Natural killer cell treated with Interleukin-12 subunit alpha and Interleukin-12 subunit beta and Interleukin-15 and Interleukin-18, amount 100 ng/mL, for 72 hours (primary cell): ENCODE measurements around the gene GOLGA1. TPM values are rescaled to one million over a fixed set of nuclear protein-coding genes. Genes with fewer than 3 reads are reported as not detected.
"Not testable (repeated sequence)": the region's sequence is repeated elsewhere in the genome, so short reads cannot be mapped to it uniquely, and the experiment has no call there.

Experiments used
- ATAC-seq, 2 donors: fragments of 150-1000 bp; cut with Tn5 transposase in 1 of 2; sonication (Bioruptor Pico), chemical (Tn5 transposase) in 1 of 2; 2 replicates each; pipeline ENCODE4 v1.10.0; 2021
- DNase-seq: peaks from one replicate; pipeline ENCODE4 v3.0.0; 2022; ENCODE audit warnings: low spot score
- H3K27ac Mint-ChIP-seq, 2 donors: 1 replicate in 1 of 2; 2 replicates in 1 of 2; pipeline ENCODE4 v1.8.0; 2022; ENCODE audit warnings: mixed read lengths in 2 of 2, mild to moderate bottlenecking in 1 of 2, moderate library complexity in 1 of 2
- H3K27me3 Mint-ChIP-seq, 2 donors: 1 replicate in 1 of 2; 2 replicates in 1 of 2; pipeline ENCODE4 v1.8.0; 2022; ENCODE audit warnings: mixed read lengths in 2 of 2
- H3K36me3 Mint-ChIP-seq: one replicate; pipeline ENCODE4 v1.8.0; 2022; ENCODE audit warnings: mixed read lengths
- H3K4me1 Mint-ChIP-seq, 2 donors: 1 replicate in 1 of 2; 2 replicates in 1 of 2; pipeline ENCODE4 v1.8.0; 2022; ENCODE audit warnings: low read depth in 2 of 2, mixed read lengths in 2 of 2, mild to moderate bottlenecking in 1 of 2
- H3K4me3 Mint-ChIP-seq: one replicate; pipeline ENCODE4 v1.8.0; 2022; ENCODE audit warnings: mixed read lengths
- H3K9me3 Mint-ChIP-seq: 2 replicates; pipeline ENCODE4 v1.8.0; 2022; ENCODE audit warnings: mixed read lengths
- total RNA-seq, 2 donors: library from RNA; stranded (reverse); gene quantifications; one replicate each; pipeline ENCODE4 v1.2.3, GENCODE V29; 2022

The GOLGA1 gene
- total RNA-seq, 2 donors from 2014 or later, result 22.1 to 22.6 TPM

DNA sequence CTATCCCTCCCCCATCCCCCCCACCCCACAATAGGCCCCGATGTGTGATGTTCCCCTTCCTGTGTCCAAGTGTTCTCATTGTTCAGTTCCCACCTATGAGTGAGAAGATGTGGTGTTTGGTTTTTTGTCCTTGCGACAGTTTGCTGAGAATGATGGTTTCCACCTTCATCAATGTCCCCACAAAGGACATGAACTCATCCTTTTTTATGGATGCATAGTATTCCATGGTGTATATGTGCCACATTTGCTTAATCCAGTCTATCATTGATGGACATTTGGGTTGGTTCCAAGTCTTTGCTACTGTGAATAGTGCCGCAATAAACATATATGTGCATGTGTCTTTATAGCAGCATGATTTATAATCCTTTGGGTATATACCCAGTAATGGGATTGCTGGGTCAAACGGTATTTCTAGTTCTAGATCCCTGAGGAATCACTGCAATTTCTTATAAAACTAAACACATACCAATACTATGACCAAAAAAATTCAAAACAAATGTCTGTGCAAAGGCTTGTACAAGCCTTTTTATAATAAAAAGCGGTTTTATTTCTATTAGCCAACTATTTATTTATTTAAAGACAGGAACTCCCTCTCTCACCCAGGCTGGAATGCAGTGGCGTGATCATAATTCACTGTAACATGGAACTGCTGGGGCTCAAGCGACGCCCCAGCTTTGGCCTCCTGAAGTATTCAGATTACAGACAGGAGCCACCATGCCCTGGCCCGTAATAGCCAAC, 19.0 kb upstream of the GOLGA1 start:
- H3K9me3 Mint-ChIP-seq, H3K4me3 Mint-ChIP-seq, H3K4me1 Mint-ChIP-seq, ATAC-seq, H3K27ac Mint-ChIP-seq, DNase-seq, H3K36me3 Mint-ChIP-seq, H3K27me3 Mint-ChIP-seq: not testable (repeated sequence)

DNA sequence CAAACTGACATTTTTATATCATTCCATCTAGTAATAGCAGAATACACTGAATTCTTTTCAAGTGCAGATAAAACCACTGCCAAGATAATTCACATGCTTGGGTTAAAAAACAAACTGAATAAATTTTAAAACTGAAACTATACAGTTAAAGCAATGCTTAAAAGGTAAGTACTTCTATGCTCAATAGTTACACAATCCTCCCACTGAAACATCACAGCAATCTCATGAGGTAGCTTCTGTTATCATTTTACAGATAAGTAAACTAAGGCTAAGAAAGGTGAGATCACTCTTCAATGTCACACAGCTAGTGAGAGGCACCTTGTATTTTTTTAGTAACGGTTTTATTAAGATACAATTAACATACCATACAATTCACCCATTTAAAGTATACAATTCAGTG, 13.4 kb upstream of the GOLGA1 start:
- no peak for ATAC-seq
- Mint-ChIP-seq H3K4me3 (no peak overlapping the region), H3K27ac (no peak overlapping the region), H3K27me3 (no peaks in the 10 kb centered on the region), H3K36me3 (no peaks in the 10 kb centered on the region), H3K9me3 (no peaks in the 10 kb centered on the region), H3K4me1 (no peaks in the 10 kb centered on the region)
- no peak for DNase-seq

DNA sequence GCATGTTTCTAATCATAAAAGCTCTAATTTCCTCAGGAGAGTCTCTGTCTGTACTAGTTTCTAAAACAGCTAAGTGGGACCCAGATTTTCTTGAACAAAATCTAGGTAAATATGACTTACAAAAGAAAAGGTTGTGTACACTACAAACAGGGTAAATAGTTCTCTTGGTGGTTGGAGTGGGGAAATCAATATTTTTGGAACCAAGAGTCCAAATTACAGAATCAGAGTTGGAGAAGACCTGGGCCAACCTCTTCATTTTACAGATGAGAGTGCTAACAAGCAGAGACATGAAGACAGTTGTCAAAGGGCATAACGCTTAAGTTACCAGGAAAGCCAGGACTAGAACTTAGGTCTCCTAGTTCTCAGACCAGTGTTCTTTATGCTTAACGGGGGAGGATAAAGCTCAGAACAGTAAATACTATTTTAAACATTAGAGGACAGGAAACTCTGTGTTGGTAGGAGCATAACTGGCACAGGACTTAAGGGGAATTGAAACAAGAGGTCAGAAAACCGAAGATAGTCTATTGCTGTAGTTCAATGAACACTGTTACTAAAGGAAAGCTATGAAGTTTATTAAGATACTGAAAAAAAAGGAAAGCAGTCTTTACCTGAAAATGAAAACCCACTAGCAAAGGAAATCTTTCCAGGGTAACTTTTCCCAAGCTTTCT, 9.3 kb upstream of the GOLGA1 start:
- ATAC-seq (no peak), DNase-seq (no peak)
- no peaks in the 10 kb centered on the region for H3K4me1 Mint-ChIP-seq
- no peaks in the 10 kb centered on the region for H3K36me3 Mint-ChIP-seq
- H3K9me3 Mint-ChIP-seq, result no peaks in the 10 kb centered on the region
- no peak overlapping the region for H3K4me3 Mint-ChIP-seq
- H3K27ac Mint-ChIP-seq, result no peak overlapping the region
- H3K27me3 Mint-ChIP-seq, result no peaks in the 10 kb centered on the region

DNA sequence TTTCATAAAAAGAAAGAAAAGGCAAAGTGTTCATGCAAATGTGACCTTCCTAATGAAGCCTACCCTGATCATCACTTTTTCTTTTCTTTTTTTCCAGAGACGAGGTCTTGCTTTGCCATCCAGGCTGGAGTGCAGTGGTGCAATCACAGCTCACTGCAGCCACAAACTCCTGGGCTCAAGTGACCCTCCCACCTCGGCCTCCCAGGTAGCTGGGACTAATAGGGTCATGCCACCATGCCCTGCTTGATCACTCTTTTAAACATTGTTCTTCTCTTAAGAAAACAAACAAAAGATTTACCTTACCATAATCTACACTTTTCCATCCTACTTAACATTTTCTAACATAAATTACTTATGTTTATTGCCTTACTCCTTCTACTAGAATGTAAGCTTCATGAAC, 8.5 kb upstream of the GOLGA1 start:
- Mint-ChIP-seq H3K9me3 (no peaks in the 10 kb centered on the region), H3K4me1 (no peaks in the 10 kb centered on the region), H3K27me3 (no peaks in the 10 kb centered on the region), H3K36me3 (no peaks in the 10 kb centered on the region), H3K4me3 (no peak overlapping the region), H3K27ac (no peak overlapping the region)
- no peak for DNase-seq
- ATAC-seq, result no peak

DNA sequence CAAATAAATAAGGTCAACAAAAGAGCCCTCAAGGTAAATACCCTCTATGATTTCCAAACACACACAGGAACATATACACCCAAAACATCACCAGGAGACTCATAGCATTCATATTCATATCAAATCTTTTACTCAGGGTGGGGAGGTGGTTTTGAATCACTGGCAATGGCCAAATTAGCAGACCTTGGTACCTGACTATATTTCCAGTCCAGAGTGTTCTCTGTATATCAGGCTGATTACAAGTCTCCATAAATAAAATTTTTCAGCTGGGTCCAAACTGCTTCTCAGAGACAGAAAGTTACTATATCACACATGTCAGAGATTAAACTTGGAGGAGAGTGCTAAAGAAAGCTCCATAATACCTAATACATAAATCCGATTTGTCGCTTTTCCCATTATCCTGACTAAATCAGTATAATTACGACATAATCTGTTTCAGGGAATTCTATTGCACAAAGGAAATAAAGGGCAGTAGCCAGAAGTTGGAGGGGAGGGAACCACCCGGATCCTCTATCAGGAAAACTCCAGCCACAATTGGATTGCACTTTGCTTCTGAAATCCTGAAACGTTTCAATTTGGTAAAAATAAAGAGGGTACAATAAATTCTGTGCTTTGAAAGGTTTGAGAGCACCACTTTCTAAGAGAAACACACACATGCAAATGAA, 7.0 kb upstream of the GOLGA1 start:
- peaks cover under 1 to 2% of the 10 kb centered on the region in 2 donors for H3K4me1 Mint-ChIP-seq
- no peak for ATAC-seq
- H3K9me3 Mint-ChIP-seq, result no peaks in the 10 kb centered on the region
- no peaks in the 10 kb centered on the region for H3K36me3 Mint-ChIP-seq
- no peak overlapping the region for H3K4me3 Mint-ChIP-seq
- no peak overlapping the region for H3K27ac Mint-ChIP-seq
- no peak for DNase-seq
- H3K27me3 Mint-ChIP-seq, result no peaks in the 10 kb centered on the region

DNA sequence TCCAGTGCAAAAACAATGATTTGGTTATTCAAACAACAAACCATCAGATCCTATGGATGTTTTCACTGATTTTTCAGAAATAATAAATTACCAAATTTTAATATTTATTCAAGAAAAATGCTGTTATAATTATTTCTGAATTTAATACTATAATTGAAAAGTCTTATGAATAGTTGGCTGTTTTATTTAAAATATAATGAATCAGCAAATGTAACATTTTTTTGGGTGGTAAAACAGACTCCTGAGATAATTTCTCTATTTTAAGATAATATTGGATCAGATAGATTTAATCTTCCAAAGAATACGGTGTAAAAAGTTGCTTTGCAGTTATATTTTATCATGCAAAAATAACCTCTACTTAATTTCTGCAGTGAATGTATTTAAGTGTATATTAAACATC, 5.3 kb upstream of the GOLGA1 start:
- no peak for DNase-seq
- Mint-ChIP-seq H3K36me3 (no peaks in the 10 kb centered on the region), H3K27me3 (no peaks in the 10 kb centered on the region), H3K4me3 (no peak overlapping the region), H3K9me3 (no peaks in the 10 kb centered on the region), H3K4me1 (peaks cover 13 to 16% of the 10 kb centered on the region in 2 donors), H3K27ac (no peak overlapping the region)
- ATAC-seq, result no peak

DNA sequence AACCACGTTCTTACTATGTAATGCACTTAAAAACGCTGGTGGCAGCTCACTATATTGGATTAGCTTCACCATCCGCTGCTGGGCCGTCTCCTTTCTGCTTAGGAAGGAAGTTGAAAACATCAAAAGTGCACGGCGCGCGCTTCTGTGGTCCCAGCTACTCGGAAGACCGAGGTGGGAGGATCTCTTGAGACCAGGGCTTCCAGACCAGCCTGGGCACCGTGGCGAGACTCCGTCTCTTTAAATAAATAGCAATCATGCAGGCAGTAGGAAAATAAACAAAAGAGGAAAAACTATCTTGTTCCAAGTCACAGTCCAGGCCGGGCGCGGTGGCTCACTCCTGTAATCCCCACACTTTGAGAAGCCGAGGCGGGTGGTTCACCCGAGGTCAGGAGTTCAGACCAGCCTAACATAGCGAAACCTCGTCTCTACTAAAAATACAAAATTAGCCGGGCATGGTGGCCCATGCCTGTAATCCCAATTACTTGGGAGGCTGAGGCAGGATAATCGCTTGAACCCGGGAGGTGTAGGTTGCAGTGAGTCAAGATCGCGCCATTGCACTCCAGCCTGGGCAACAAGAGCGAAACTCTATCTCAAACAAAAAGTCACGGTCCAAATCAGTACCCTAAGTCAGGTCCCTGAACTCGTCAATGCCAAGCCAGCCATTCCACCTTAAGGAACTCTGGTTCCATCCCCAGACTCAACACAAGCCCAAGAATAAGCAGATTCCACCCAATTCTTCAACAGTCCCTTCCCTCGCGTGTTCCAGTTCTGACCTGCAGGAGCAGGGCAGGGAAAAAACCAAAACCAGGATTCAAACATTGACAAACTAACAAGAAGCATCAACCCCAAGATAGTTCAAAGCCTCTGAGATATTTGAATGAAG, 1.0 kb upstream of the GOLGA1 start:
- Mint-ChIP-seq H3K27ac (peak overlapping the region; percentile 92 to 98), H3K4me1 (peaks cover 23 to 30% of the 10 kb centered on the region in 2 donors), H3K36me3 (peaks cover 6% of the 10 kb centered on the region), H3K4me3 (peak overlapping the region; percentile 89), H3K27me3 (no peaks in the 10 kb centered on the region), H3K9me3 (no peaks in the 10 kb centered on the region)
- DNase-seq, result peak; percentile 73
- peak; percentile 7 to 60 for ATAC-seq

DNA sequence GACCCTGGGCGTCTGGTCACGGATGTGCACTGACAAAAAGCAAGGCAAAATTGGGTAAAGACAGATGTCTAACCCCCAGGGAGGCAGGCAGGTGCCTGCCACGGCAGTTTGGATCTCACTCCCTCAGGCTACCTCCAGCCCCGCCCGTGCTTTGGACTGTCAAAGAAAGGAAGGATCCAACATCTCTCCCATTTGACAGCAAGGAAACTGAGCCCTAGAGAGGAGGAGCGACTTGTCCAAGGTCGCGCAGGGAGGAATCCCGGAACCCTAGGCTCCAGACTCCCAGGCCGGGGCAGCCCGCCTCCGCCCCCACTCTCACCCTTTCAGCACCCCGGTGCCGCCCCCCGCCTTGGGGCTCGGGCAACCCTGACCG, 376 bp downstream of the GOLGA1 start:
- Mint-ChIP-seq H3K27me3 (no peaks in the 10 kb centered on the region), H3K36me3 (peaks cover 12% of the 10 kb centered on the region), H3K9me3 (no peaks in the 10 kb centered on the region), H3K4me3 (peak overlapping the region; percentile 88), H3K27ac (peak overlapping the region; percentile 92 to 98), H3K4me1 (peaks cover 23 to 30% of the 10 kb centered on the region in 2 donors)
- DNase-seq, result no peak
- peak; percentile 58 to 66 for ATAC-seq

DNA sequence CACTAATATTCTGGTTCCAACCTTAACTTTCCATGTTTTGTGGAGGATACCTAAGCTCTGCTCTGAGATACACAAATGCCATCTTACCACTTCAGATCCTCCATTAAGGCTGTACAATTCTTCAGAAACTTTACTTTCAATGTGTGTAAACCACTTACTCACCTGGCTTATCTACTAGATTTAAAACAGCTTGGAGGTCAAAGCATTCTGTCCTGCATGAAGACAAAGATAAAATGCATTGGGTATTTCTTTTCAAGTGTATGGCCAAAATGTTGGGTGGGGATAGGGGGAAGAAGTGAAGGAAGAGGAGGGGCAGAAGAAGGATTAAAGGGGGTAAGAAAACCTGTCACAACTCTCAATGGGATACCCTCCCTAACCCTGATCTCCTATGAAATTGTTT, 939 bp downstream of the GOLGA1 start:
- no peaks in the 10 kb centered on the region for H3K27me3 Mint-ChIP-seq
- H3K36me3 Mint-ChIP-seq, result peaks cover 12% of the 10 kb centered on the region
- DNase-seq, result no peak
- peak overlapping the region; percentile 88 for H3K4me3 Mint-ChIP-seq
- H3K9me3 Mint-ChIP-seq, result no peaks in the 10 kb centered on the region
- no peak for ATAC-seq
- H3K27ac Mint-ChIP-seq, result peak overlapping the region; percentile 92 to 98
- peaks cover 23 to 30% of the 10 kb centered on the region in 2 donors for H3K4me1 Mint-ChIP-seq

DNA sequence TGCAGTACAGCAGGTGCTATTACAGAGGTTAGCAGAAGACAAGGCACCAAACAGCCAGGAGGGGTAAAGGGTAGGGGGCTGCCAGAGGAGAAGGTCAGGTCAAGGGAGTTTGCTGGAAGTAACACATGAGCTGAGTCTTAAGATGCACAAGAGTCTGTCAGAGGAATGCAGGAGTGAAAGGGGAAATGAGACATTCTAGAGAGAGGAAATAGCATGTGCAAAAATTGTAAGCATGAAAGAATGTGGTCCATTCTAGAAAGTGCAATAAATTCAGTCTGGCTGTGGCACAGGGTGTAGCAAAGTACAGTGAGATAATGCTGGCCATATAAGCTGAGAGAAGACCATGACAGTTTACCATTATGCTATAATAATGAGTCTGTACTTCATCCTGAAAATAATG, 6.6 kb downstream of the GOLGA1 start:
- no peak for DNase-seq
- Mint-ChIP-seq H3K27me3 (no peaks in the 10 kb centered on the region), H3K4me3 (no peak overlapping the region), H3K27ac (peak overlapping the region in 1 of 2 donors; percentile 26), H3K4me1 (peaks cover 6 to 12% of the 10 kb centered on the region in 2 donors), H3K9me3 (no peaks in the 10 kb centered on the region), H3K36me3 (peaks cover 26% of the 10 kb centered on the region)
- no peak for ATAC-seq

DNA sequence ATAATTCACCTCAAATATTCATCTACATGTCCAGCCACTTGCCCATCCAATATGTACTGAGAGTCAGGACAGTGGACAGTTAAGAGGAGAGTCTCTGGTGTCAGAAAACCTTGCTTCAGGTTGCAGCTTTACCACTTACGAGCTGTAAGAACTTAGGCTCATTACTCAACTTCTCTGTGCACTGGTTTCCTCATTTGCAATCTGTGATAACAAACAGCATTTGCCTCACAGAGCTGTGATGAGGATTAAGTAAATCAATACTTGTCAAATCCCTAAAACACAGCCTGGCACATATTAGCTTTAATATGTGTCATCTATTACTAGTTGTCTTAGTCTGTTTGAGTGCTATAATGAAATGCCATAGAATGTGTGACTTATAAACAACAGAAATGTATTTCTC, 8.6 kb downstream of the GOLGA1 start:
- DNase-seq (no peak), ATAC-seq (no peak)
- Mint-ChIP-seq H3K4me3 (no peak overlapping the region), H3K27ac (no peak overlapping the region), H3K9me3 (no peaks in the 10 kb centered on the region), H3K36me3 (peaks cover 25% of the 10 kb centered on the region), H3K27me3 (no peaks in the 10 kb centered on the region), H3K4me1 (peaks cover 0 to 7% of the 10 kb centered on the region in 2 donors)

DNA sequence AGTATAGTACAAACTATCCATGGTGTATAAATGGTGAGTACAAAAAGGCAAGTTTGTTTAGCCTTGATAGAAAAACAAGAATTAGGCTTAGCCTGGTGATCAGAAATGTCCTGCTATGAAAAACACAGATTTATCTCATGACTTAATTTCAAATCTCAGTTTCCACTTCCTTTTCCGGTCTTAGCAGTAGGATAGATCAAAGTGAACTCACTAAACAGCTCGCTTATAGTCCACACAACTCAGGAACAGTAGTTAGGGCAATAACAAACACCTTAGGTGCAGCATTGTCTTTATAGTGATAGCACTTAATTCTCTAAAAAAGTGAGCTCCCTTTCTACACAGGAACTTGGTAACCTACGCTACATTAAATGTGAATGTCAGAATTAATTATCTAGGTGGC, 11.4 kb downstream of the GOLGA1 start:
- no peak overlapping the region for H3K4me3 Mint-ChIP-seq
- no peak overlapping the region for H3K27ac Mint-ChIP-seq
- peaks cover 24% of the 10 kb centered on the region for H3K36me3 Mint-ChIP-seq
- ATAC-seq (no peak), DNase-seq (no peak)
- no peaks in the 10 kb centered on the region for H3K9me3 Mint-ChIP-seq
- H3K27me3 Mint-ChIP-seq, result no peaks in the 10 kb centered on the region
- H3K4me1 Mint-ChIP-seq, result peaks cover 6 to 11% of the 10 kb centered on the region in 2 donors

DNA sequence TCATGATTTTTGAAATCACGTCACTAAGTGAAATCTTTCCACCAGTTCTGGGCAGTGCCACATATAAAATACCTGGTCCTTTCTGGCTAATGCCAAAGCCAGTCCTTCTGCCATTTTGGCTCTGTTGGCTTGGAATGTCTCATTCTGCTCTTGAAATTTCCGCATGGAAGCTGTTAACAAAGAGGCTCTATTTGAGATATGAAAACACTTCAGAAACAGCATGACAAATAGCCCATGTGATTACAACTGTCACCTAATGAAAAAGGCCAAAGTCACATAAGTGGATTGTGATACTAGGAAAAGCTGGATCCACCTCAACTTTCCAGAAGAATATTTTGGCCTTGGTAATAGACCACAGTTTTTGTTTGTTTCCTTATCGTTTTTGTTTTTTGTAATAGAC, 12.8 kb downstream of the GOLGA1 start:
- Mint-ChIP-seq H3K27ac (no peak overlapping the region), H3K4me3 (no peak overlapping the region), H3K27me3 (no peaks in the 10 kb centered on the region), H3K4me1 (peaks cover 6% of the 10 kb centered on the region in 2 donors), H3K36me3 (peaks cover 17% of the 10 kb centered on the region), H3K9me3 (no peaks in the 10 kb centered on the region)
- no peak for DNase-seq
- no peak for ATAC-seq
